Stimulated activated CD8-positive, alpha-beta memory T cell treated with anti-CD3 and anti-CD28 coated beads, Interleukin-4, amount 100 ng/mL, for 1 hour (primary cell): ENCODE data around the gene RILPL2.
"Not testable (repeated sequence)": the region's sequence is repeated elsewhere in the genome, so short reads cannot be mapped to it uniquely, and the experiment has no call there.

ENCODE experiments used
- DNase-seq, 2 donors: peaks; one replicate each; pipeline ENCODE4 v3.0.0-alpha.2; 2020; ENCODE audit warnings: low read depth in 2 of 2, low spot score in 1 of 2

Gene RILPL2

GRCh38 chr12:123384994-123385376, 51.5 kb downstream of the RILPL2 start:
- no peak for DNase-seq

- no peak for DNase-seq
These were observed 52.0 kb downstream of the RILPL2 start for GRCh38 chr12:123384318-123384993.

GRCh38 chr12:123382684-123383083, 53.8 kb downstream of the RILPL2 start:
- DNase-seq = no peak

GRCh38 chr12:123379391-123379790, 57.1 kb downstream of the RILPL2 start:
- no peak for DNase-seq

GRCh38 chr12:123372415-123372814, 64.1 kb downstream of the RILPL2 start:
- not testable (repeated sequence) for DNase-seq

GRCh38 chr12:123371667-123372368, 64.7 kb downstream of the RILPL2 start:
- DNase-seq = not testable (repeated sequence)

GRCh38 chr12:123369229-123369628, 67.3 kb downstream of the RILPL2 start:
- DNase-seq = no peak

- DNase-seq = not testable (repeated sequence)
These were observed 68.1 kb downstream of the RILPL2 start for GRCh38 chr12:123368431-123368830.

- DNase-seq = no peak
These were observed 69.0 kb downstream of the RILPL2 start for GRCh38 chr12:123367511-123367910.
